Caco-2 (cell line): ENCODE data around the gene ZNF169. TPM values are rescaled to one million over a fixed set of nuclear protein-coding genes. Genes with fewer than 3 reads are reported as not detected.

ENCODE experiments used
- Bru-seq: library from RNA; stranded (reverse); fragments of 400-500 nt; gene quantifications from one replicate; lab custom pipeline; 2021; lab: Mats Ljungman, UMichigan
- BruChase-seq, 2 experiments: library from RNA; stranded (reverse); fragments of 400-500 nt; gene quantifications; one replicate each; lab custom pipeline; 2021; lab: Mats Ljungman, UMichigan
- BruUV-seq: library from RNA; stranded (reverse); fragments of 400-500 nt; replicated peaks from 2 replicates; lab custom pipeline; 2021; lab: Mats Ljungman, UMichigan
- CTCF ChIA-PET: fragments of 300-600 bp; sonication (Branson Sonifier 250); formaldehyde crosslinking; loops from one replicate; lab custom pipeline; 2022; ENCODE audit warnings: antibody characterized with exemption; lab: Charles Lee
- POLR2A ChIA-PET: fragments of 300-600 bp; sonication (Branson Sonifier 250); formaldehyde crosslinking; loops from one replicate; lab custom pipeline; 2022; ENCODE audit warnings: antibody characterized with exemption; lab: Charles Lee
- DNase-seq, 2 experiments: peaks; one replicate each; pipeline versions ENCODE4 v3.0.0 to v3.0.0-alpha.2; 2020 to 2022
- H3K27me3 ChIP-seq: replicated peaks from 2 replicates; pipeline ENCODE4 v1.6.0; 2011; ENCODE audit warnings: low read length; ENCODE audit not compliant: control insufficient read depth, insufficient read depth
- H3K36me3 ChIP-seq: 2 replicates; pipeline ENCODE4 v1.5.1; 2011; ENCODE audit warnings: low read length; ENCODE audit not compliant: control insufficient read depth, insufficient read depth
- H3K4me1 ChIP-seq: fragments of 250-450 bp; sonication (Bioruptor Pico); 2 replicates; pipeline ENCODE4 v1.5.1; 2020; ENCODE audit warnings: mild to moderate bottlenecking
- H3K4me3 ChIP-seq: 2 replicates; pipeline ENCODE4 v1.5.1; 2011; ENCODE audit warnings: low read depth, mild to moderate bottlenecking, control low read depth, low read length
- H3K9me3 ChIP-seq: fragments of 250-450 bp; sonication (Bioruptor Pico); 2 replicates; pipeline ENCODE4 v1.5.1; 2020; ENCODE audit warnings: mild to moderate bottlenecking, moderate library complexity
- H3K27ac Mint-ChIP-seq: one replicate; pipeline ENCODE4 v1.8.0; 2022; ENCODE audit warnings: mixed read lengths; ENCODE audit not compliant: unreplicated experiment
- H3K27me3 Mint-ChIP-seq: one replicate; pipeline ENCODE4 v1.8.0; 2022; ENCODE audit warnings: mixed read lengths; ENCODE audit not compliant: insufficient read depth, unreplicated experiment
- H3K36me3 Mint-ChIP-seq: one replicate; pipeline ENCODE4 v1.8.0; 2022; ENCODE audit warnings: mild to moderate bottlenecking, mixed read lengths; ENCODE audit not compliant: insufficient read depth, unreplicated experiment
- H3K4me1 Mint-ChIP-seq: one replicate; pipeline ENCODE4 v1.8.0; 2022; ENCODE audit warnings: low read depth, mixed read lengths; ENCODE audit not compliant: unreplicated experiment
- H3K4me3 Mint-ChIP-seq: one replicate; pipeline ENCODE4 v1.8.0; 2022; ENCODE audit warnings: mild to moderate bottlenecking, moderate library complexity, mixed read lengths; ENCODE audit not compliant: unreplicated experiment
- H3K9me3 Mint-ChIP-seq: one replicate; pipeline ENCODE4 v1.8.0; 2022; ENCODE audit warnings: mixed read lengths; ENCODE audit not compliant: unreplicated experiment
- intact Hi-C: fragments of 100-400 bp; cut with micrococcal nuclease; formaldehyde crosslinking; loops from one replicate; pipeline ENCODE4 v1.10.0; 2022; ENCODE audit not compliant: unreplicated experiment
- long read RNA-seq: library from polyadenylated mRNA; stranded (forward); transcript quantifications from one replicate; pipeline ENCODE4 v2.0.0, GENCODE V29; 2022
- total RNA-seq: library from RNA; stranded (reverse); gene quantifications from 2 replicates; pipeline ENCODE4 v1.2.3, GENCODE V29; 2022
- TF ChIP-seq, protein P1 (sequence below), 2 experiments: fragments of 200-600 bp in 1 of 2; IDR thresholded peaks; 1 replicate in 1 of 2; 2 replicates in 1 of 2; pipeline versions ENCODE4 v1.5.1 to v1.8.0; 2011 to 2022; ENCODE audit warnings: antibody characterized with exemption in 1 of 2, control low read depth in 1 of 2, inconsistent platforms in 1 of 2, low read depth in 1 of 2, low read length in 1 of 2, mild to moderate bottlenecking in 1 of 2, moderate library complexity in 1 of 2; ENCODE audit not compliant: insufficient read depth in 1 of 2, severe bottlenecking in 1 of 2, unreplicated experiment in 1 of 2

Gene ZNF169
- total RNA-seq (3.3 and 3.7 TPM in 2 replicates), Bru-seq, nascent RNA (percentile 62 among the genes with signal in this experiment), BruChase-seq, experiment 1, labeled RNA remaining after a 2-hour chase (percentile 57 among the genes with signal in this experiment), BruChase-seq, experiment 2, labeled RNA remaining after a 6-hour chase (percentile 54 among the genes with signal in this experiment)
- long read RNA-seq, partial matches to known transcripts = 0 of 2 reads
- long read RNA-seq, other reads (novel, unspliced or antisense) = 2 of 2 reads

- H3K27me3 ChIP-seq = no peaks in the 10 kb centered on the region
- Mint-ChIP-seq H3K27me3 (no peaks in the 10 kb centered on the region), H3K4me3 (peak within 1 kb of the TSS; percentile 96), H3K36me3 (peaks cover 5% of the 10 kb centered on the region), H3K9me3 (no peaks in the 10 kb centered on the region), H3K4me1 (no peaks in the 10 kb centered on the region), H3K27ac (peak within 1 kb of the TSS; percentile 98)
- TF ChIP-seq, protein P1, sequence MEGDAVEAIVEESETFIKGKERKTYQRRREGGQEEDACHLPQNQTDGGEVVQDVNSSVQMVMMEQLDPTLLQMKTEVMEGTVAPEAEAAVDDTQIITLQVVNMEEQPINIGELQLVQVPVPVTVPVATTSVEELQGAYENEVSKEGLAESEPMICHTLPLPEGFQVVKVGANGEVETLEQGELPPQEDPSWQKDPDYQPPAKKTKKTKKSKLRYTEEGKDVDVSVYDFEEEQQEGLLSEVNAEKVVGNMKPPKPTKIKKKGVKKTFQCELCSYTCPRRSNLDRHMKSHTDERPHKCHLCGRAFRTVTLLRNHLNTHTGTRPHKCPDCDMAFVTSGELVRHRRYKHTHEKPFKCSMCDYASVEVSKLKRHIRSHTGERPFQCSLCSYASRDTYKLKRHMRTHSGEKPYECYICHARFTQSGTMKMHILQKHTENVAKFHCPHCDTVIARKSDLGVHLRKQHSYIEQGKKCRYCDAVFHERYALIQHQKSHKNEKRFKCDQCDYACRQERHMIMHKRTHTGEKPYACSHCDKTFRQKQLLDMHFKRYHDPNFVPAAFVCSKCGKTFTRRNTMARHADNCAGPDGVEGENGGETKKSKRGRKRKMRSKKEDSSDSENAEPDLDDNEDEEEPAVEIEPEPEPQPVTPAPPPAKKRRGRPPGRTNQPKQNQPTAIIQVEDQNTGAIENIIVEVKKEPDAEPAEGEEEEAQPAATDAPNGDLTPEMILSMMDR (IDR thresholded peaks at IDR 0.05; ENCODE audit: insufficient read depth in 1 of 2, low read depth in 1 of 2, low read length in 1 of 2, severe bottlenecking in 1 of 2, unreplicated experiment in 1 of 2) = no peak
- H3K4me3 ChIP-seq = peak within 1 kb of the TSS; percentile 67
- H3K9me3 ChIP-seq = no peaks in the 10 kb centered on the region
- H3K36me3 ChIP-seq = no peaks in the 10 kb centered on the region
- peak; percentile 86 to 91 for DNase-seq
- ChIA-PET CTCF (no interaction called here), POLR2A (no interaction called here)
- no peaks in the 10 kb centered on the region for H3K4me1 ChIP-seq
- TSS peak; percentile 69 for BruUV-seq
- intact Hi-C loops = loop anchor here (2.0 kb wide), 1 partner anchor 92 kb away; no protein-coding TSS in a partner anchor
These were observed at the start of gene ZNF169 for GRCh38 chr9:94259077-94259862. TSS of gene ZNF169 (plus strand) at chr9:94259298. CDS start at chr9:94278813, 19,515 bp downstream.

DNA sequence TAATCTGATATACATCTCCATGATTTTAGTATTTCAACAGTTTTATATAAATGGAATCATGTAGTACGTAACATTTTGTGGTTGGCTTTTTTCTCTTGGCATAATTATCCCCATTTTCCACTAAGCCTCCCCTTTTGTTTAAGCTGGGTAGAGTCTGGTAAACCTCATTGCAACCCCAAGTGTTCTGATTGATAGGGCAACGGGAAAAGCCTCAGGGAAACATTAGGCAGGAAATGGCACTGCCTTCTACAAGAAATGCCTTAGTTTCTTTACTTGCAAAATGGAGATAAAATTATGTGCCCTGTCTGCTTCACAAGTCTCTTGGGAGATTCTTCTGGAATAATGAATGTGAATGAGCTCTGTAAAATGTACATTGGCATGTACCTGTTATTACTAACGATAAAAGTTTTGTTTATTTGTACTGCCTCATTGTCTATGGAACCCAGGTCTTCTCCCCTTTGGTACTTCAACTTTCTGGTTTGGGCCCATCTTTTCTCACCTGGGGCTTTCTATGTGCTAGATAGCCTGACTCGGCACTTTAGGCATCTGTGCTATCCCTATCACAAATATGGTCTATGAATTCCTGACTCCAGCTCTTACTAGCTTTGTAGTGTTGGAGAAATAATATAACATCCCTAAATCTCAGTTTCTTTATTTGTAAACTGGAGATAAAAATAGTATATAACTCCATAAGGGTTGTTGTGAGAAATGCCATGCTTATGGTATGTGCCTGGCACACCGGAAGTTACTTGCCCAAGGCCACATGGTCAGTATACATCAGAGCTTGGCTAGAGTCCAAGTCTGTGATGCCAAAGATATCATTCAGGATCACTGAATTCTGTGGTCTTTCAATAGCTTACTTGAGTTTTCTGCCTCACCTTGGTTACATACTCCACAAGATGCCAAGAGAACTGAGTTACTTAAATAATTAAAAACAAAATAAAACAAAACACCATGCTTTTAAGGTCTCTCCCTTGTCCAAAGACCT lies 48.2 kb upstream of the ZNF169 start:
- Mint-ChIP-seq H3K36me3 (no peaks in the 10 kb centered on the region), H3K4me3 (no peak overlapping the region), H3K27me3 (no peaks in the 10 kb centered on the region), H3K9me3 (peaks cover 12% of the 10 kb centered on the region), H3K4me1 (no peaks in the 10 kb centered on the region), H3K27ac (no peak overlapping the region)
- no peaks in the 10 kb centered on the region for H3K36me3 ChIP-seq
- no TSS peak for BruUV-seq
- intact Hi-C loops = no loop called here
- H3K27me3 ChIP-seq = no peaks in the 10 kb centered on the region
- TF ChIP-seq, protein P1 (IDR thresholded peaks at IDR 0.05; ENCODE audit: insufficient read depth in 1 of 2, low read depth in 1 of 2, low read length in 1 of 2, severe bottlenecking in 1 of 2, unreplicated experiment in 1 of 2) = no peak
- POLR2A ChIA-PET = interaction anchor here (0.6 to 1.2 kb wide), 2 partner anchors 45 to 55 kb away, joined by 3 to 6 read pairs; no protein-coding TSS in a partner anchor
- no peaks in the 10 kb centered on the region for H3K4me1 ChIP-seq
- no peak for DNase-seq
- CTCF ChIA-PET = no interaction called here
- no peak overlapping the region for H3K4me3 ChIP-seq
- no peaks in the 10 kb centered on the region for H3K9me3 ChIP-seq
